Calu3 (cell line): ENCODE results near the gene GBF1. TPM values are rescaled to one million over a fixed set of nuclear protein-coding genes. Genes with fewer than 3 reads are reported as not detected.

ENCODE experiments used
- BruUV-seq: library from RNA; stranded (reverse); fragments of 400-500 nt; replicated peaks from 2 replicates; lab custom pipeline; 2021; lab: Mats Ljungman, UMichigan
- CTCF ChIA-PET: fragments of 300-600 bp; sonication (Branson Sonifier 250); formaldehyde crosslinking; loops from one replicate; lab custom pipeline; 2022; ENCODE audit warnings: antibody characterized with exemption; lab: Charles Lee
- DNase-seq: peaks from one replicate; pipeline ENCODE4 v3.0.0; 2022
- H3K27ac Mint-ChIP-seq: one replicate; pipeline ENCODE4 v1.8.0; 2022; ENCODE audit warnings: mixed read lengths; ENCODE audit not compliant: unreplicated experiment
- H3K27me3 Mint-ChIP-seq: one replicate; pipeline ENCODE4 v1.8.0; 2022; ENCODE audit warnings: mixed read lengths; ENCODE audit not compliant: unreplicated experiment
- H3K36me3 Mint-ChIP-seq: one replicate; pipeline ENCODE4 v1.8.0; 2022; ENCODE audit warnings: mild to moderate bottlenecking, moderate library complexity, mixed read lengths; ENCODE audit not compliant: insufficient read depth, unreplicated experiment
- H3K4me1 Mint-ChIP-seq: one replicate; pipeline ENCODE4 v1.8.0; 2022; ENCODE audit warnings: mild to moderate bottlenecking, low read depth, mixed read lengths; ENCODE audit not compliant: unreplicated experiment
- H3K4me3 Mint-ChIP-seq: one replicate; pipeline ENCODE4 v1.8.0; 2022; ENCODE audit warnings: mild to moderate bottlenecking, low read depth, moderate library complexity, mixed read lengths; ENCODE audit not compliant: unreplicated experiment
- H3K9me3 Mint-ChIP-seq: one replicate; pipeline ENCODE4 v1.8.0; 2022; ENCODE audit warnings: low read depth, mixed read lengths; ENCODE audit not compliant: unreplicated experiment
- CTCF ChIP-seq: fragments of 200-600 bp; IDR thresholded peaks from one replicate; pipeline ENCODE4 v1.8.0; 2022; ENCODE audit warnings: antibody characterized with exemption; ENCODE audit not compliant: unreplicated experiment
- intact Hi-C: fragments of 100-400 bp; cut with micrococcal nuclease; formaldehyde crosslinking; loops from one replicate; pipeline ENCODE4 v1.10.0; 2022; ENCODE audit not compliant: unreplicated experiment
- total RNA-seq: library from RNA; stranded (reverse); gene quantifications from 2 replicates; pipeline ENCODE4 v1.2.3, GENCODE V29; 2022

GBF1 gene
- total RNA-seq, 1 experiment from 2014 or later = 36.1 TPM

- CTCF ChIA-PET = no interaction called here
- no peak for DNase-seq
- no peaks in the 10 kb centered on the region for H3K27me3 Mint-ChIP-seq
- H3K27ac Mint-ChIP-seq = no peak overlapping the region
- intact Hi-C loops = no loop called here
- H3K4me1 Mint-ChIP-seq = no peaks in the 10 kb centered on the region
- no peaks in the 10 kb centered on the region for H3K9me3 Mint-ChIP-seq
- no TSS peak for BruUV-seq
- H3K4me3 Mint-ChIP-seq = no peak overlapping the region
- H3K36me3 Mint-ChIP-seq = no peaks in the 10 kb centered on the region
- TF ChIP-seq CTCF = no peak
Measured at GRCh38 chr10:102332772-102333171, 87.4 kb downstream of the GBF1 start.

- Mint-ChIP-seq H3K9me3 (no peaks in the 10 kb centered on the region), H3K4me1 (no peaks in the 10 kb centered on the region), H3K27me3 (no peaks in the 10 kb centered on the region), H3K4me3 (no peak overlapping the region), H3K27ac (no peak overlapping the region), H3K36me3 (no peaks in the 10 kb centered on the region)
- CTCF ChIA-PET = interaction anchor here (0.6 kb wide), 1 partner anchor 48 kb away, joined by 6 read pairs; no protein-coding TSS in a partner anchor
- no TSS peak for BruUV-seq
- no peak for TF ChIP-seq CTCF
- no peak for DNase-seq
- intact Hi-C loops = no loop called here
Measured at GRCh38 chr10:102334101-102334500, 88.8 kb downstream of the GBF1 start.

- H3K27ac Mint-ChIP-seq = no peak overlapping the region
- CTCF ChIA-PET = interaction anchor here (0.6 kb wide), 1 partner anchor 469 kb away, joined by 6 read pairs; no protein-coding TSS in a partner anchor
- no peaks in the 10 kb centered on the region for H3K27me3 Mint-ChIP-seq
- no peak for DNase-seq
- no peaks in the 10 kb centered on the region for H3K9me3 Mint-ChIP-seq
- H3K36me3 Mint-ChIP-seq = no peaks in the 10 kb centered on the region
- no peak overlapping the region for H3K4me3 Mint-ChIP-seq
- H3K4me1 Mint-ChIP-seq = no peaks in the 10 kb centered on the region
- intact Hi-C loops = no loop called here
- TF ChIP-seq CTCF = no peak
- no TSS peak for BruUV-seq
Measured at GRCh38 chr10:102335184-102335583, 89.9 kb downstream of the GBF1 start.

GRCh38 chr10:102341038-102341688, 95.8 kb downstream of the GBF1 start:
- Mint-ChIP-seq H3K4me1 (peaks cover 8% of the 10 kb centered on the region), H3K27me3 (no peaks in the 10 kb centered on the region), H3K9me3 (no peaks in the 10 kb centered on the region), H3K27ac (no peak overlapping the region), H3K36me3 (no peaks in the 10 kb centered on the region), H3K4me3 (no peak overlapping the region)
- BruUV-seq = no TSS peak
- intact Hi-C loops = no loop called here
- no peak for DNase-seq
- CTCF ChIA-PET = no interaction called here
- TF ChIP-seq CTCF = no peak
